RKO (cell line): ENCODE measurements around the gene PCGF1.
"Not testable (repeated sequence)": the region's sequence is repeated elsewhere in the genome, so short reads cannot be mapped to it uniquely, and the experiment has no call there.

Source experiments
- DNase-seq: peaks from one replicate; pipeline ENCODE4 v3.0.0-alpha.2; 2016; ENCODE audit warnings: low spot score

PCGF1 gene

DNA sequence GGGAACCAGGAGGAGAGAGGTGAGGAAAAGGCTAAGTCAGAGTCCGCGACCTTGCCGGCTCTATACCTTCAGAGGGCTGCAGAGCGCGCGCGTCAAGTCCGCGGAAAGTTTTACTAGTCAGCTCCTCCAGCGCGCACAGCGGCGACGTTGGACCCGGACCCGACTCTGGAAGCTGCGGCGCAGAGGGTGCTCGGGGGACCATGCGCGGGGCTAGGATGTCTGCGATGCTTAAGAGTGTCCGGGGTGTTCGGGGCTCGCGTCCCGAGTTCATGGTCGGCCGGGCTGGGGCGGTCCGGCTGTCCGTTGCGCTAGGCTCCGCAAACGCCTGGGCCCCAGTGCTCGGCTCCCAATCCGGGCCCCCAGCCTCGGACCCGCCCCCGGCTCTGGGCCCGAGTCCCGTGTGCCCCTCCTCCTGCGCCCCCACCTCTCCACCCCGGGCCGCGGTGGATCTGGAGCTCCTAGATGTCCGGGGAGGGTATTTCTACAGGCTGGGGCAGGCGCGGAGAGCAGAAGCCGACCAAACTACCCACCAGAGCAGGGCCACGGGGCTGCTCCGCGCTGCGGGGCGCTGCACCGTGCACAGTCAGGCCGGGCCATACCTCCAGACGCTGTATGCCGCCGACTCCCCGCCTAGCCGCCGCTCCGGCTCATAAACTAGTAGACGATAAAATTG lies 8.1 kb downstream of the PCGF1 start, which contains the start of gene LBX2:
LBX2 (minus strand) TSS at position 337 of the 673 bp plus-strand sequence; CDS start at position 271, 66 bp downstream.
- DNase-seq, result no peak

DNA sequence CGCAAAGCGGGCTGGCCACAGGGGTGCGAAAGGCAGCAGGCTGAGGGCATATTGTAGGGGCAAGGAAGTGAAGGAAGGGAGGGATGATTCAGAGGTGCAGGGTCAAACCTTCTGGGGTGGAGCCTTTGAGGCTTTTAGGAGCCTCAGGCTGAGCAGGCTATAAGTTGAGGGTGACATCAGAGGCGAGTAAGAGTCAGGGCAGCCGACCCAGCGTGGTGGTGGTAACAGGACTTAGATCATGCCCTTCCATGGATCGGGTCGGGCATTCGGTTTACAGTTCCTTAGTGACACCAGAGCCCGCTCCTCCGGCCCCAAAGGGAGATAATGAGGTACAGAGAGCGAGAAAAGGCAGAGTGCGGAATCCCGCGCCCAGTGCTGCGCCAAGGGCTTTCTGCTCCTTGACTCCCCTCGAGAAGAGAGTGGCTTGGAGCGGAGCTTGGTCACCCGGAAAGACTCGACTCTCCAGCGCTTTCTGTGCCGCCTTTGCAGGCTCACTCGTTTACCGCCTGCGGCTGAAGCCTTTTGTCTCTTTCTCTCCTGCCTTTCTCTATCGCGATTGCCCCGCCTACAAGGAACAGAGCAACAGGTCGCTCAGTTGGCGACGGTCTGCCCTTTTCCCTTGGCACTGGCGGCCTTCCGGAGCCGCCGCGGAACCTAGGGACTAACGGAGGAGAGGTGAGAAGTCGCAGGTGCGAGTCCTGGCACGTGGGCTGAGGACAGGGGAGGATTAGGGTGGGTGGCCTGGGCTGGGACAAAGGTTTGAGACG lies 8.8 kb downstream of the PCGF1 start:
- peak; percentile 44 for DNase-seq

DNA sequence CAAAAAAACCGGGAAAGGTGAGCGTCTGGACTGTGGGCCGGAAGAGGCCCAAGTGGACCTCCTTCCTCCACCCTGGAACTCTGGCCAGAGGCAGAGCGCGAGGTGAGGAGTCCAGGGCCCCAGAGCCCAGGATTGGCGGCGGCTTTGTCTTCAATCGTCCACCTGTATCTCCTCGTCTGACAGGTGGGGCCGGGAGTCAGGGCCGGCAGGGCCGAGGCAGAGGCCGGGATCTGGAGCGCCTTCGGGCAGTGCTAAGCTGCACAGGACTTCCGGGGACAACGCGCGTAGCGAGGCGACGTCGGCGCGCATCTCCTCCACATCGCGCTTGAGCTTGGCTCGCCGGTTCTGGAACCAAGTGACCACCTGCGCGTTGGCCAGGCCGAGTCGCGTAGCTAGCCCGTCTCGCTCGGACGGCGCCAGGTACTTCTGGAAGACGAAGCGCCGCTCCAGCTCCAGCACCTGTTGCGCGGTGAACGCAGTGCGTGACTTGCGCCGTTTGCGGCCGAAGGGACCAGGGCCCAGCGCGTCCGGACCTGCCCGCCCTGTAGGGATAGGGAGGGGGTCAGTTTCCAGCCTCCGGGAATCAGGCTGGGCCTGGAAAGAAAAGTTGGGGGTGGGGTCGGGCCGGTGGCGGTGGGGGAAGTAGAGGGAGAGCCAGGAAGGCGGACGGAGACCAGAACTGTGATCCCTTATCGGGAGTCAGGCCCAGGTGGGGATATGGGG lies 9.6 kb downstream of the PCGF1 start:
- no peak for DNase-seq

DNA sequence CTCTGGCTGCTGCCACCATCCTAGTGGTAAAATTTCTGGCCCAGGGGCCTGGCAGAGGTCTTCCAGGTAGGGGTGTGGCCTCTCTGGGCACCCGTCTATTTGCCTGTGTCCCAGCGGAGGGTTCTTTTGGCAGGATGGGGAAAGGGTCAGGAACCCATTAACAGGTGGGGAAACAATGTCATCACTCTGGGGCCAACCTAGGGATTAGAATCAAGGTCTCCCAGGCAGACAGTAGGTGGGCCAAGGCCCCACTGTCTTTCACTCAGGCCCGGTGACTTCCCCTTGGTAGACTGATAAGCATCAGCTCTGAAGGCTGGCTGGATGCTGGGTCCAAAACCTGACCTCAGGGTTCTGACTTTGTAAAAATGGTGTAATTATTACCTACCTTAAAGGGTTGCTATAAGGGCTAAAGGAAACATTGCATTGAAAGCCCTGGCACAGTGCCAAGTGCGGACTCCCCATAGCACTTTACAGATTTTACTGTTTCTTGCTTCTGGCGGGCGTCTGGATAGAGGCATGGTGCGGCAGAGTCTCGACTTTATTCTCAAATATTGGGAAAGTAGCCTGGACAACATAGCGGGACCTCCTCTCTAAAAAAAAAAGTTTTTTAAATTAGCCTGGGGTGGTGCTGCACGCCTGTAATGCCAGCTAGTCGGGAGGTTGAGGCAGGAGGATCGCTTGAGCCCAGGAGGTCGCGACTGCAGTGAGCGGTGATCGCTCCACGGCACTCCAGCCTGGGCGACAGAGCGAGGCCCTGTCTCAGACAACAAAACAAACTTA lies 10.3 kb downstream of the PCGF1 start:
- no peak for DNase-seq

DNA sequence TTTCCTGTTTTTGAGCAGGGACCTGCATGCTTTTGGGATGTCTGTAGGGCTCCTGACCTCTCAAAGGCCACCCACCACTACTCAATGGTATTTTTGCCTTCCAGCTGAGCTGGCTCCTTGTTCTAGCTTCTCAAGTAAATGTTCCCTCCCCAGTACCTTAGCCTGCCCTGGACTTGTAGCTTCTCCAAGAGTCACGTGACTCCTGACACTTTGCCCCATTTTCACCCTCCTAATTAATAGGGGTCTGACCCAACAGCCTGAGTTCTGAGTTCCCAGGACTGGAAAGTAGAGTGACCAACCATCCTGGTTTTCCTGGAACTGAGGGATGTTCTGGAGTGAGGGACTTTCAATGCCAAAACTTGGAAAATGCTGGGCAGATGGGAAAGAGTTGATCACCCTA lies 12.1 kb downstream of the PCGF1 start:
- DNase-seq, result no peak

DNA sequence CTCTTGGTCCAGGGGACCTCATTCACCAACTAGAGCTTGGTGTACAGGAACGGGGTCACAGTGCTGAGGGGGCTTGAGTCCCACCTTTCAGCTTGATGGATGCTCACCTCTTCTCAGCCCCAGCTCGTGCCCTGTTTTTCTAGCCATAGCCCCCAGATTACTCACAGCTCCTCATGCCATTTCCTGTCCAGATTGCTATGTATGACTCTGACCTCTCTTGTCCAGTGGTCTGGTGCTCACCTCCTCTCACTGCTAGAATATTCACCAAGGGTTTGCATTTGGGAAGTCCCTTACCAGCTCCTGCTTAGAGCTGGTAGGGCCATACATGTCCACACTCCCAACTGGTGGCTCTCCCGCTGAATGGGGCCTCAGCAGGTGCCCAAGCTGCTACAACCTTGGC lies 13.9 kb downstream of the PCGF1 start:
- DNase-seq, result no peak

DNA sequence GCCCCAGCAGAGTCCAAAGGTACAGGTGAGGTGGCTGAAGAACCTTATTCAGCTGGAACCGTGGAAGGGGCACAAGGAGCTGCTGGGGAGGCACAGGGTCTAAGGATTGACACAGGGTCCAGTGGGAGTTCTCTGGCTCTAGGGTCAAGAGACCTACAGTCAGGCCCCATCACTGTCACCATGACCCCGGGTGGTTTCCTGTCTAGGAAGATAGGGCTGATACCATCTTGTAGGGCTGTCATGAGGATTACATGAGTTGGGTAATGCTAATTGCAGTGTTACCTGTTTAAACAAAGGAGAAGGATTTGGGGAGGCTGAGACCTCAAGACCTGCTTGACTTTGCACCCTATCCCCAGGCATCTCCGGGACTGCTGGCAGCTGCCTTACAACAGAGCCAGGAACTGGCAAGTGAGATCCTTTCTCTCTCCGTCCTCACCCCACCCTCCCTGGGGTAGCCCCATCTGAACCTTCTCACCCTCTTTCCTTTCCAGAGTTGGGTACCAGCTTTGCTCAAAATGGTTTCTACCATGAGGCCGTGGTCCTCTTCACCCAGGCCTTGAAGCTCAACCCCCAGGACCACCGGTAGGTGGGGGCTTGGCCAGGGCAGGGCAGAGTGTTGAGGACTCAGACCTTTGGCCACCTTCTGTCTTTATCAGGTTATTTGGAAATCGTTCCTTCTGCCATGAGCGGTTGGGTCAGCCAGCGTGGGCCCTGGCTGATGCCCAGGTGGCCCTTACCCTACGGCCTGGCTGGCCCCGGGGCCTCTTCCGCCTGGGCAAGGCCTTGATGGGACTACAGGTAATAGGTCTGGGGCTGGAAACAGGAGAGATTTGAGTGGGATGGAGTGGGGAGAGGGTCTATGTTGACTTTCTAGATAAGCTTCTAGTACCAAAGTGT lies 15.6 kb downstream of the PCGF1 start:
- DNase-seq, result no peak

DNA sequence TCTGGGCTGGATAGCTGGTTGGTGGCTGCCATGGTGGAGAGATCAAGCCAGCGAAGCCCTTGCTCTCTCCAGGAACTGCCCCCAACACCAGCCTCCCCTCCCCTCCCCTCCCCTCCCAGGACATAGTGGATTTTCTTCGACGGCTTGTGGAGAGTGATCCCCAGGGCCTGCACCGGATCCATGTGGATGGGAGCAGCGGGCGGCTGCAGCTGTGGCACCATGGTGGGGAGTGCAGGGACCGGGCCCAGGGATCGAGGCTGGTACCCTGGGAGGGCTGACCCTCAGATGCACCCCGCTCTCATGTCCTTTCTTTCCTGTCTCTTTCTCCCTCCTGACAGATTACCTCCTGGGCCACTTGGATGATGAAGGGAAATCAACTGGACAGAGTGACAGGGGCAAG lies 17.6 kb downstream of the PCGF1 start:
- DNase-seq, result no peak

DNA sequence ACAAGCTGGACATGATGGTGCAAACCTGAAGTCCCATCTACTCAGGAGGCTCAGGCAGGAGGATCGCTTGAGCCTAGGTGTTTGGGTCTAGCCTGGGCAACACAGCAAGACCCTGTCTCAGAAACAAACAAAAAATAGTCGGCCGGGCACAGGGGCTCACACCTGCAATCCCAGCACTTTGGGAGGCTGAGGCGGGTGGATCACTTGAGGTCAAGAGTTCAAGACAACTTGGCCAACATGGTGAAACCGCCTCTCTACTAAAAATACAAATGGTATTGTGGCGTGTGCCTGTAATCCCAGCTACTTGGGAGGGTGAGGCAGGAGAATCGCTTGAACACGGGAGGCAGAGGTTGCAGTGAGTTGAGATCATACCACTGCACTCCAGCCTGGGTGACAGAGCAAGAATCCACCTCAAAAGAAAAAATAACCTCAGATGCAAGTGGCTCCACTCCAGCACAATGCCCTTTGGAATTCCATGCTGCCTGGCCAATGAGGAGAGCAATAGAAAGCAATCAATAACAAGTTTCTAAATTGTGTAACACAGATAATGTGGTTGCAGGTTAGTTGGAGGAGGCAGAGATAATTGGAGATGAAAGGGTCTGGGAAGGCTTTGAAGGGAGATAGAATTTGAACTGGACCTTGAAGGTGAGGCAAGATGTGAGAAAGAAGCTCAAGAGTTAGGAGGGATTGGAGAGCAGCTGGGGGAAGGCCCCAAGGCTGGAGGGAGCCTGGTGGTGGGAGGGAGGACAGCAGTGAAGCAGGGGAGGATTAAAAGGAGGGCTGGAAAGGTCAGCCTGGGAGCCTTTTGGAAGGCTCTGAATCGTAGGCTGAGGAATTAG lies 18.6 kb downstream of the PCGF1 start:
- no peak for DNase-seq

DNA sequence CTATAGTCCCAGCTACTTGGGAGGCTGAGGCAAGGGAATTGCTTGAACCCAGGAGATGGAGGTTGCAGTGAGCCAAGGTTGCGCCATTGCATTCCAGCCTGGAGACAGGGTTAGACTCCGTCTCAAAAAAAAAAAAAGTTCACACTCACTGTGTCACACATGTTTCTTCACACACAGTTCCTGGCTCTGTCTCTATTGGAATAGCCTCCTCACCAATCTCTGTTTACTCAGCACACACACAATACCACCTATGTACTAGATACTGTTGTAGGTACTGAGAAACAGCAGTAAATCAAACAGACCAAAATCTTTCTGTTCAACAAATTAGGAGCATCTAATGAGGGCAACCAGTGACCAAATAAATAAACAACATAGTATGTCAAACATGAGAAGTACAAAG lies 21.4 kb downstream of the PCGF1 start:
- DNase-seq, result no peak

DNA sequence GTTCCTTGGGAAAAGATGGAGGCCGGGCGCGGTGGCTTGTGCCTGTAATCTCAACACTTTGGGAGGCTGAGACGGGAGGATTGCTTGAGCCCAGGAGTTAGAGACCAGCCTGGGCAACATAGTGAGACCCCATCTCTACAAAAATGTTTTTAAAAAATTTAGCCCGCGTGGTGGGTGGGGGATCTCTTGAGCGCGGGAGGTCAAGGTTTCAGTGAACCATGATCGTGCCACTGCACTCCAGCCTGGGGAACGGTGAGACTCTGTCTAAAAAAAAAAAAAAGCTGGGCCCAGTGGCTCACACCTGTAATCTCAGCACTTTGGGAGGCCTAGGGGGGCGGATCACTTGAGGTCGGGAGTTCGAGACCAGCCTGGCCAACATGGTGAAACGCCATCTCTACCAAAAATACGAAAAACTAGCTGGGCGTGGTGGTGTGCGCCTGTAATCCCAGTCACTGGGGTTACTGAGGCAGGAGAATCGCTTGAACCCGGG lies 23.8 kb downstream of the PCGF1 start:
- DNase-seq, result not testable (repeated sequence)

DNA sequence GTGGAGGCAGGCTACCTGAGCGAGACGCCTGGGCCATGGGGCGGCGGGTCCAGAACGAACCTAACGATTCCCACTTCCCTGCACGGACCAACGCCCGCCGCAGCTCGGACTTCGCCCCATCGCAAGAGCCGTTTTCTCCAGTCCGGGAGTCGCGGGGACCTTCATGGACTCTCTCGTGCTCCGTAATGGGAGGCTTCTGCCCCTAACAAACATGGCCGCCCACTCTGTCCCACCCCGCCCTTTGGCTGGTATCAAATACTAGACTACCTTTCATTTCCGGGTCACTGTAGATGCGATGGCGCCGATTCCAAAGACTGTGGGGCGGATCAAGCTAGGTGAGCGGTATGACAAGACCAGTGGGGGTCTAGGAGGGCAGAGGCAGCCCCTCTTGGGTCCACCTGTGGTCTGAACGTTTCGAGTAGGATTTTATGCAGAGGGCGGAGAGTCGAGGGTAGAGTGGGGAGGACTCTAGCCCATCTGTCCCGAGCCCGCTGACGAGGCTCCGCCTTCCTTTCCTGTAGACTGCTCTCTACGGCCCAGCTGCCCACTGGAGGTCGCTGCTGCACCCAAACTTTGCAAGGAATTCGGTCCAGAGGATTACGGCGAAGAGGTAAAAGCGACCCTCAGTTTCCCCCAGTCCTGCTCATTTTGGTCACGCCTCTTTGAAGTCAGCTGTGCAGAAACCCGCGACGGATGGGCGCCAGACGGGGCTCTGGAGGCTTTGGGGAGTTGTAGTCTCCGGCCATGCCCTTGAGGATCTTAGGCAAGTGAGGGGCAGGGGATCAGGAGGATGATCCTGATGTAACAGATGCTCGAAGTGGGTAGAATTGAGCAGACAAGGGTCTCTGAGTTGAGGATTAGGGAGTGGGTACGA lies 24.5 kb downstream of the PCGF1 start, which contains the start of the genes CCDC142 and TTC31:
CCDC142 (minus strand) TSS at position 198 of the 874 bp plus-strand sequence; CDS start at position 37, 161 bp downstream.
TTC31 (plus strand) TSS at position 281 of the 874 bp plus-strand sequence; CDS start at position 296, 15 bp downstream.
- DNase-seq, result peak; percentile 95

DNA sequence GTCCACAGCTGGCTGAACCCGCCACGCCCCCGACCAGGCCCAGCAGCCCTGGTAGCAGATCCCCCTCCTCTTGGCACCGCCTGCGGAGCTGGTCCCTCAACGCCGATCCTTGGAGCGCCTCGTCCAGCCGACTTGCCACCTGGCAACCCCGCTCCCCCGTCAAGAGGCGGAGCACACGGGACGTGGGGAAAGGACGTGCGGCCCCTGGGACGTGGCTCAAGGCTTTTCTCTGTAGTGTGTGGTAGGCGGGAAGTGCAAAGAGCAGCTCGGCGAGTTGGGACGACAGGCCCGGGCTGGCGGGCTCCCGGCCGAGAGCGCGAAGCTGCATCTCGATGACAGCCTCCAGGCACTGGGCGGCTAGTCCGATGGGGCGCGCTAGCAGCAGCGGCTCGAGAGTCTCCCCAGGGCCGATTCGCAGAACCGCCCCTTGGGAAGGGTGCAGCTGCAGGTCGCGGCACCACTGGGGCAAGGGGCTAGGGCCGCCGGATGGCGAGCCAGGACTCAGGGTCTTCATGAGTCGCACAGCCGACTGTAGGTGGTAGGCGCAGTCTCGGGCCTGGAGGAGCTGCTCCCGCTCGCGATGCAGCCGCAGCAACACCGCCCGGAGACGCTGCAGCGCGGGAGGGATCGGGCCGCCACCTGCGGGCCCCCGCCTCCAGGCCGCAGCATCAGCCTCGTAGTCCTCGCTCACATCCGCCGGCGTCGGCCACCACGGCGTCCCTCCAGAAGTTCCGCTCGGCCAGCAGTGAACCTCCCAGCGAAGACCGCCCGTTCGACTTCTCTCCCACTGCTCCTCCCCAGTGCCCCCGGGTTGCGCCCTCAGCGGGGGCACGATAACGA lies 25.3 kb downstream of the PCGF1 start:
- DNase-seq, result peak; percentile 59

DNA sequence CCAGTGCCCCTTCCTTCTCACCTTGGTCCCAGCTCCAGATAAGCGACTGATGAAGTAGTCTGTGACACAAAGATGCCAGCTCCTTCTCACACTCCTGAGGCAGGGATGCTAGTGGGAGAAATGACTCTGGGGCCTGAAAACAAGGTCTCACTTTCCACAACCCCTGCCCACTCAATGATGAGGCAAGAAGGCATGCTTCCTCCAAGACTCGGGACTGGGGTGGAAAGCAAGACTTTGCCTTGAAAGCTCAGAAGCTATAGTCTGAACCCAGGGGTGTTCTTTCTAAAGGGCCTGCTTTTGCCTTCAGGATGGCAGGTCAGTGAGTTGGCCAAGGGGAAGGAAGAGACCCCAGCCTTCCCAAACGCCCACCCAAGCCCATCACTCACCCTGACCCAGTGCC lies 26.1 kb downstream of the PCGF1 start:
- no peak for DNase-seq

DNA sequence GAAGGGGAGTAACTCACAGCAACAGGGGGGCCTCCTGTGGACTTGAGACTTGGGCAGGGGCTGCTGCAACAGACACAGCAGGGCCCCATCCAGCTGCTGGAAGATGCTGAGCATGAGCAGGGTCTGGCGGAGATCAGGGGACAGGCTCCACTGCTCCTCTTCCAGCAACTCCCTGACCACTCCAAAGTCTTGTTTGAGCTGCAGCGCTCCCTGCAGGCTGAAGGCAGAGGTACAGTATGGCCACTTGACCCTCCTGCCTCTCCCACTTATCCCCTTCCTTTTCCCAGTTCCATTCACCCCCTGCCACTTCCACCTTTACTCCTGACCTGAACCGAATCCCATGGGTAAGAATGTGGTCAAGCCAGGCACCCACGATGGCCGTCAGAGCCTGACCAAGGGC lies 32.6 kb downstream of the PCGF1 start:
- no peak for DNase-seq

DNA sequence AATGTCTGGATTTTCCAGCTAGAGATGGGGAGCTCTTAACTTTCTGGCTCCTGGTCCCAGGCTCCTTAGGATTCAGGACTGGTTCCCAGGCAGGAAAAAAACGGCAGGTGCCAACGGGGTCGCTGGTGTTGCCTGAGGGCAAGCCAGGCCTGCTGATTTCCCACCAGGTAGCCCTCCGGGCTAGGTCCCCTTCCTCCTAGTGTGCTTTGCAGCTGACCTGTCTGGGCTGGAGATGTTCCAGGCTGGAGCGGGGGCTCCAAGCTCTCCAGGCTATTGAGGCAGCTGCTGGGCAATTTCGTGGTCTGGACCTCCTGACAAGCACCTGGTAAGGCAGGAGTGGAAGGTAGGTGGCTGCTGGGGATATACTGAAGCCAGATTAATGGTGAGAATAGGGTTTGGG lies 33.0 kb downstream of the PCGF1 start:
- no peak for DNase-seq

DNA sequence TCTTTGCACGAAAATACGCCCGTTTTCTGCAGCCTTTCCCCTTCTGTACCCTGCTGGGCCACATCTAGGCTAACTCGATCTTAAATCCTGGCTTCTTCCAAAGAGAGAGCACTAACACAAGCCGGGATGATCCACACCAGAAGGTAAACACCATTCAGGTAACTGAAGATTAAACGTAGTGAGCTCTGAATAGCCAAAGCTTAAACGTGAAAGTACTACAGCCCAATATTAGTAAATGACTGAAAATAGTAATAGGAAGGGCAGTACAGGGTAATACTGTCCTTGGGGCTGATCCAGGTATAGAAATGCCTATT lies 34.6 kb downstream of the PCGF1 start:
- no peak for DNase-seq
